ENCODE measurements around the gene NOC2L. TPM values are rescaled to one million over a fixed set of nuclear protein-coding genes. Genes with fewer than 3 reads are reported as not detected.

The NOC2L gene
- total RNA-seq, 3 donors from 2014 or later (not counting 1 experiment from before 2014, with no cell fraction given), result 61.4 to 66.0 (median 61.8) TPM

DNA sequence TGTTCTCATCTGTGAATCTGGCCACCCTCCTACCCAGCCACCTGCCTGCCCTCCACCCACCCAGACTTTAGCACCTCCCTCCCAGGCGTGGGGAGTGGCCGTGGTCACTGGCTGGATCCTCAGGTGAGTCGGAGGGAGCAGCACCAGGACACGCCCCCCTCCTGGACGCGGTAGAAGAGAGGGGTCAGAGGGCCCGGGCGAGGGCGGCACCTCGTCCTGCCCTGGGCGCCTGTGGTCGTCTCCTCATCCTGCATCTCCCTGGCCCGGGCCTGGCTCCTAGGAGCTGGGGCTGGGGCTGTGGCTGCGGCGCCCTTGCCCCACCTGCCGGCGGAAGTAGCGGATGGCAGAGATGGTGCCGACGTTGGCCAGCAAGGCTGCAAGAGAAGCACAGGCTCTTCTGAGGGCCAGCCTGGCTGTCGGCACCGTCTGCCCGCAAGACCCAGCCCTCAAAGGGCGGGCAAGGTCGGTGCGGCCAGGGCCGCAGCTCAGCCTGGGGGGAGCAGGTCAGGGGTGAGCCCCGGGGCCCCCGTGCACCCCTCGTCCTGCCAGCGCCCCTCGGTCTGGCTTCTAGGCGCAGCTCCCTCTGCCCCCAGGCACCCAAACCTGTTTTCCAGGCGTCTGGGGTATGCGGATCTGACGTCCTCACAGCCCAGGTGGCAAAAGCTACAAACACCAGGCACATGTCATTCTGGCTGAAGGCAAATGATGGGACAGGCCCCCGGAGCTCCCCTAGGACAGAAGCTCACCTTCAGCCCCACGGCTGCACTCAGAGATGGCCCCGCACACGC, 17.0 kb upstream of the NOC2L start:
- peak; percentile 61 to 83 for DNase-seq
- Mint-ChIP-seq H3K4me3 (peak overlapping the region; percentile 29), H3K4me1 (peaks cover 0 to 8% of the 10 kb centered on the region in 2 donors), H3K27me3 (ENCODE audit: low read depth in 2 of 2) (peaks cover 0 to 12% of the 10 kb centered on the region in 2 donors), H3K27ac (peak overlapping the region in 1 of 2 donors; percentile 68), H3K36me3 (no peaks in the 10 kb centered on the region), H3K9me3 (no peaks in the 10 kb centered on the region)
- H3K27ac ChIP-seq (ENCODE audit: low read length), result no peak overlapping the region
- WGBS (ENCODE audit: insufficient coverage), result 2% methylated on average over 39 of the region's 40 CpGs
- H3K36me3 ChIP-seq (ENCODE audit: control insufficient read depth, insufficient read depth, low read length), result no peaks in the 10 kb centered on the region
- TF ChIP-seq, protein P1, sequence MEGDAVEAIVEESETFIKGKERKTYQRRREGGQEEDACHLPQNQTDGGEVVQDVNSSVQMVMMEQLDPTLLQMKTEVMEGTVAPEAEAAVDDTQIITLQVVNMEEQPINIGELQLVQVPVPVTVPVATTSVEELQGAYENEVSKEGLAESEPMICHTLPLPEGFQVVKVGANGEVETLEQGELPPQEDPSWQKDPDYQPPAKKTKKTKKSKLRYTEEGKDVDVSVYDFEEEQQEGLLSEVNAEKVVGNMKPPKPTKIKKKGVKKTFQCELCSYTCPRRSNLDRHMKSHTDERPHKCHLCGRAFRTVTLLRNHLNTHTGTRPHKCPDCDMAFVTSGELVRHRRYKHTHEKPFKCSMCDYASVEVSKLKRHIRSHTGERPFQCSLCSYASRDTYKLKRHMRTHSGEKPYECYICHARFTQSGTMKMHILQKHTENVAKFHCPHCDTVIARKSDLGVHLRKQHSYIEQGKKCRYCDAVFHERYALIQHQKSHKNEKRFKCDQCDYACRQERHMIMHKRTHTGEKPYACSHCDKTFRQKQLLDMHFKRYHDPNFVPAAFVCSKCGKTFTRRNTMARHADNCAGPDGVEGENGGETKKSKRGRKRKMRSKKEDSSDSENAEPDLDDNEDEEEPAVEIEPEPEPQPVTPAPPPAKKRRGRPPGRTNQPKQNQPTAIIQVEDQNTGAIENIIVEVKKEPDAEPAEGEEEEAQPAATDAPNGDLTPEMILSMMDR (IDR thresholded peaks at IDR 0.05), result peak; percentile 50
- peak overlapping the region; percentile 3 for H3K4me3 ChIP-seq (ENCODE audit: low read length)
- peaks cover 12% of the 10 kb centered on the region for H3K4me1 ChIP-seq (ENCODE audit: control insufficient read depth, insufficient read depth, low read length)
- H3K27me3 ChIP-seq (ENCODE audit: control insufficient read depth, insufficient read depth, low read length), result peaks cover 8% of the 10 kb centered on the region
- intact Hi-C loops (cut with micrococcal nuclease), result loop anchor here (1.0 kb wide), 1 partner anchor 72 kb away; no protein-coding TSS in a partner anchor
- H3K9me3 ChIP-seq (ENCODE audit: control insufficient read depth, insufficient read depth, low read length), result no peaks in the 10 kb centered on the region
- ATAC-seq, result peak; percentile 63 to 97 (median 88)

DNA sequence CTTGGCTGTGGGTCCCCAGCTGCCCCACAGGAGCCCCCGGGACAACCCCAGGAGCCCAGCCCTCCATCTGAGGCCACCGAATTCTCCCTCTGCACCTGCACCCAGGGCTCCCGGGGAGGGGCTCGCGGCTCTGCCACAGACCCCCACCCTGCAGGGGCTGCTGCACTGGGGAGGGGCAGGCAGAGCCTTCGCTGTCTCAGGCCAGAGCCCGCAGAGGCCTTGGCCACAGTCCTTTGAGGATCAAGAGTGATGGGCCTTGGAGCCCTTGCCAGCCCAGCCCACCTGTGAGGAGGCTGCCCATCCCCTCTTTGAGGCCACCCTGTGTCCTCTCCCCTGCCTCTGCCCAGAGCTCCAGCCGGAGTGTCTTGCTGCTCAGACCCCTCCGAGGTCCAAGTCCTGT, 16.3 kb upstream of the NOC2L start:
- Mint-ChIP-seq H3K9me3 (no peaks in the 10 kb centered on the region), H3K27ac (no peak overlapping the region), H3K36me3 (no peaks in the 10 kb centered on the region), H3K27me3 (ENCODE audit: low read depth in 2 of 2) (peaks cover 0 to 12% of the 10 kb centered on the region in 2 donors), H3K4me1 (peaks cover 0 to 8% of the 10 kb centered on the region in 2 donors), H3K4me3 (peak overlapping the region; percentile 29)
- H3K4me3 ChIP-seq (ENCODE audit: low read length), result no peak overlapping the region
- no peaks in the 10 kb centered on the region for H3K9me3 ChIP-seq (ENCODE audit: control insufficient read depth, insufficient read depth, low read length)
- DNase-seq, result no peak
- 73% methylated on average over 9 of the region's 9 CpGs for WGBS (ENCODE audit: insufficient coverage)
- peaks cover 12% of the 10 kb centered on the region for H3K27me3 ChIP-seq (ENCODE audit: control insufficient read depth, insufficient read depth, low read length)
- H3K4me1 ChIP-seq (ENCODE audit: control insufficient read depth, insufficient read depth, low read length), result peaks cover 12% of the 10 kb centered on the region
- TF ChIP-seq, protein P1 (IDR thresholded peaks at IDR 0.05), result no peak
- ATAC-seq, result no peak
- H3K36me3 ChIP-seq (ENCODE audit: control insufficient read depth, insufficient read depth, low read length), result no peaks in the 10 kb centered on the region
- H3K27ac ChIP-seq (ENCODE audit: low read length), result no peak overlapping the region
- intact Hi-C loops (cut with micrococcal nuclease), result no loop called here

DNA sequence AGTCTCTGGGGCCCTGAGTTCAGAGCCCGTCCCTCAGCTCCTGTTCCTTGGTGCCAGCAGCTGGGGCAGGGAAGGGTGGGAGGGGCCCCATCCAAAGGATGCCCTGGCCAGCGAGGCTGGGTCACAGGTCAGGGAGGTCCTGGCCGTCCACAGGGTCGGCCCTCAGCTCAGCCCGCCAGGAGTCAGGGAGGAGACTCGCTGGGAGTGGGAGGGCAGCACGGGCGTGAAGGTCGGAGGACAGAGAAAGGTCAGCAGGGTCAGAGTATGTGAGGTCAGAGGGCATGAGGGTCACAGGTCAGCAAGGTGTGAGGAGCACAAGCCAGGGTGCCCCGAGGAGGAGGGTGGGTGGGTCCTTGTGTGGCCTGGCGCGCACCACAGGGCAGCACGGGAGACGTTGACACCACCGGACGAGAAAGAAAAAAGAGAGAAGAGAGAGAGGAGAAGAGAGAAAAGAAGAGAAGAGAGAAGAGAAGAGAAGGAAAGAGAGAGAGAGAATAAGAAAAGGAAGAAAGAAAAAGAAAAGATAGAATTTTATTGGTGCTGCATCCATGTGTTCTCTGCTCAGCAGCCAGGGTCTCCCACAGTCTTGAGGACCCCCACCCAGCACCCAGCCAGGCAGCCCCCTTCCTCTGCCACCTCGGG, 15.8 kb upstream of the NOC2L start:
- Mint-ChIP-seq H3K4me1 (peaks cover 0 to 8% of the 10 kb centered on the region in 2 donors), H3K4me3 (no peak overlapping the region), H3K9me3 (no peaks in the 10 kb centered on the region), H3K27me3 (ENCODE audit: low read depth in 2 of 2) (peaks cover 0 to 12% of the 10 kb centered on the region in 2 donors), H3K36me3 (no peaks in the 10 kb centered on the region), H3K27ac (no peak overlapping the region)
- Histone ChIP-seq H3K4me3 (ENCODE audit: low read length) (no peak overlapping the region), H3K36me3 (ENCODE audit: control insufficient read depth, insufficient read depth, low read length) (no peaks in the 10 kb centered on the region), H3K27ac (ENCODE audit: low read length) (no peak overlapping the region), H3K27me3 (ENCODE audit: control insufficient read depth, insufficient read depth, low read length) (peaks cover 13% of the 10 kb centered on the region), H3K9me3 (ENCODE audit: control insufficient read depth, insufficient read depth, low read length) (no peaks in the 10 kb centered on the region), H3K4me1 (ENCODE audit: control insufficient read depth, insufficient read depth, low read length) (peaks cover 12% of the 10 kb centered on the region)
- 87% methylated on average over 17 of the region's 17 CpGs for WGBS (ENCODE audit: insufficient coverage)
- no peak for DNase-seq
- intact Hi-C loops (cut with micrococcal nuclease), result no loop called here
- TF ChIP-seq, protein P1 (IDR thresholded peaks at IDR 0.05), result no peak
- no peak for ATAC-seq
